ENCODE data around the gene ALDH2. TPM values are rescaled to one million over a fixed set of nuclear protein-coding genes. Genes with fewer than 3 reads are reported as not detected.

ALDH2 gene
- total and polyA plus RNA-seq, 2 donors (not counting 1 experiment from before 2014, with no cell fraction given): 7.0 to 22.3 TPM

DNA sequence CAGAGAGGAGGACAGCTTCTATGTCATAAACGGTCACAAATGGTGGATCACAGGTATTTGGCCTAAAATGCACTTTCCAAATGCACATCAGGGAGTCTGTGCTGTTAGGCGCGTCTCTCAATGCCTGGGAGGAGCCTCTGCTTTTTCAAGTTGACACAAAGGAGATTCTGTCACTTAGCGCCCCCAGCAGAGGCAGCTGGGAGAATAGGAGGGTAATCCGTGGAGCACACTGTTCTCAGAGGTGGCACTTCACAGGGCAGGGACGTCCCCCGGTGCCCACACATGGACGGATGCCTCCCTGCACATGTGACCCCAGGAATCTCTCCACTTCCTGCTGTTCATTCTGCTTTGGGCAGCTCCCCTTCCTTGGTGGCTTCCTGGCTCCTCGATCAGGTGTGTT is 19.4 kb upstream of the ALDH2 start:
- H3K27me3 ChIP-seq (replicated peaks in 1 of 4; ENCODE audit: control extremely low read depth in 1 of 4, control insufficient read depth in 3 of 4, insufficient read depth in 4 of 4, low read length in 3 of 4): no peaks in the 10 kb centered on the region
- ChIA-PET CTCF (interaction anchor here (0.6 to 1.5 kb wide), 3 partner anchors 17 to 66 kb away, joined by 3 to 5 read pairs (median 5); no protein-coding TSS in a partner anchor), POLR2A (no interaction called here)
- ATAC-seq (ENCODE audit: low read depth) (no peak), DNase-seq (no peak)
- TF ChIP-seq EZH2 (IDR thresholded peaks at IDR 0.05; ENCODE audit: borderline replicate concordance, insufficient read depth, low read depth, low read length, poor library complexity, severe bottlenecking) (no peak), CTCF (IDR thresholded peaks at IDR 0.05) (no peak)
- intact Hi-C loops (cut with micrococcal nuclease): no loop called here
- Mint-ChIP-seq H3K4me3 (no peak overlapping the region), H3K27me3 (no peaks in the 10 kb centered on the region), H3K9me3 (ENCODE audit: insufficient read depth) (no peaks in the 10 kb centered on the region), H3K27ac (no peak overlapping the region), H3K4me1 (no peaks in the 10 kb centered on the region)
- no peak overlapping the region for H3K27ac ChIP-seq (ENCODE audit: low read length in 2 of 2)
- H3K9ac ChIP-seq (ENCODE audit: low read length): no peak overlapping the region
- H2AFZ ChIP-seq (ENCODE audit: insufficient read depth, low read depth, low read length, poor library complexity, severe bottlenecking): no peak overlapping the region
- H3K36me3 ChIP-seq (replicated peaks in 1 of 2; ENCODE audit: control extremely low read depth in 1 of 2, control insufficient read depth in 1 of 2, extremely low read depth in 1 of 2, insufficient read depth in 2 of 2, low read length in 1 of 2): peaks cover 0 to 47% of the 10 kb centered on the region in 2 experiments
- no peaks in the 10 kb centered on the region for H3K79me2 ChIP-seq (ENCODE audit: control insufficient read depth, insufficient read depth, low read length)
- H3K4me3 ChIP-seq (ENCODE audit: control extremely low read depth in 1 of 5, extremely low read depth in 1 of 5, insufficient read depth in 1 of 5, low read depth in 2 of 5, low read length in 4 of 5): no peak overlapping the region
- no peaks in the 10 kb centered on the region for H3K4me1 ChIP-seq (ENCODE audit: control insufficient read depth in 2 of 2, insufficient read depth in 2 of 2, low read length in 2 of 2)
- no peaks in the 10 kb centered on the region for H4K20me1 ChIP-seq (ENCODE audit: control insufficient read depth, insufficient read depth, low read length, poor library complexity, severe bottlenecking)
- H3K9me3 ChIP-seq (ENCODE audit: control extremely low read depth in 1 of 3, control insufficient read depth in 2 of 3, insufficient read depth in 1 of 3, low read length in 2 of 3): no peaks in the 10 kb centered on the region
- H3K4me2 ChIP-seq (replicated peaks; ENCODE audit: low read depth, low read length, poor library complexity, severe bottlenecking): no peak overlapping the region
- 97% methylated on average over 9 of the region's 9 CpGs for WGBS (ENCODE audit: insufficient coverage)

DNA sequence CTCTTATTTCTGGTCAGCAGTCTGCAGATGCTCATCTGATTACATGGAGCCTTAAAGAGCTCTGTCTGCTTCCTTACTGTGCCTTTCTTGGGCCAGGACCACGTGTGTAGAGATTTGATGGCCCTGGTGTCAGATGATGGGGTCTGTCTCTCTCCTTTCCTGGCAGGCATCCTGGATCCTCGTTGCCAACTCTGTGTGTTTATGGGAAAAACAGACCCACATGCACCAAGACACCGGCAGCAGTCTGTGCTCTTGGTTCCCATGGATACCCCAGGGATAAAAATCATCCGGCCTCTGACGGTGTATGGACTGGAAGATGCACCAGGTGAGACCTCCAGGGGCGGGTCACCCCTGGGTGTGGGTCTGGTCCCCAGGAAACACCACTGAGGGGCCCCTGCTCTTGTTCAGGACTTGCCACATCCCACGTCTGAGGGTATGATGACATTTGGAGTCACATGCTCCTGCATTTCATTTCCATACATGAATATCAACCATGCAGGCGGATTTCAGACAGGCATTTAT is 18.5 kb upstream of the ALDH2 start:
- H3K4me1 ChIP-seq (ENCODE audit: control insufficient read depth in 2 of 2, insufficient read depth in 2 of 2, low read length in 2 of 2): no peaks in the 10 kb centered on the region
- H3K4me3 ChIP-seq (ENCODE audit: control extremely low read depth in 1 of 5, extremely low read depth in 1 of 5, insufficient read depth in 1 of 5, low read depth in 2 of 5, low read length in 4 of 5): no peak overlapping the region
- no peak overlapping the region for H2AFZ ChIP-seq (ENCODE audit: insufficient read depth, low read depth, low read length, poor library complexity, severe bottlenecking)
- TF ChIP-seq CTCF (IDR thresholded peaks at IDR 0.05) (no peak), EZH2 (IDR thresholded peaks at IDR 0.05; ENCODE audit: borderline replicate concordance, insufficient read depth, low read depth, low read length, poor library complexity, severe bottlenecking) (no peak)
- POLR2A ChIA-PET: no interaction called here
- no peak overlapping the region for H3K4me2 ChIP-seq (replicated peaks; ENCODE audit: low read depth, low read length, poor library complexity, severe bottlenecking)
- Mint-ChIP-seq H3K4me1 (no peaks in the 10 kb centered on the region), H3K27me3 (no peaks in the 10 kb centered on the region), H3K4me3 (no peak overlapping the region), H3K9me3 (ENCODE audit: insufficient read depth) (no peaks in the 10 kb centered on the region), H3K27ac (no peak overlapping the region)
- H3K27me3 ChIP-seq (replicated peaks in 1 of 4; ENCODE audit: control extremely low read depth in 1 of 4, control insufficient read depth in 3 of 4, insufficient read depth in 4 of 4, low read length in 3 of 4): no peaks in the 10 kb centered on the region
- DNase-seq: no peak
- H3K79me2 ChIP-seq (ENCODE audit: control insufficient read depth, insufficient read depth, low read length): no peaks in the 10 kb centered on the region
- 83% methylated on average over 7 of the region's 8 CpGs for WGBS (ENCODE audit: insufficient coverage)
- no peaks in the 10 kb centered on the region for H3K9me3 ChIP-seq (ENCODE audit: control extremely low read depth in 1 of 3, control insufficient read depth in 2 of 3, insufficient read depth in 1 of 3, low read length in 2 of 3)
- no peak overlapping the region for H3K27ac ChIP-seq (ENCODE audit: low read length in 2 of 2)
- peaks cover 0 to 47% of the 10 kb centered on the region in 2 experiments for H3K36me3 ChIP-seq (replicated peaks in 1 of 2; ENCODE audit: control extremely low read depth in 1 of 2, control insufficient read depth in 1 of 2, extremely low read depth in 1 of 2, insufficient read depth in 2 of 2, low read length in 1 of 2)
- H4K20me1 ChIP-seq (ENCODE audit: control insufficient read depth, insufficient read depth, low read length, poor library complexity, severe bottlenecking): no peaks in the 10 kb centered on the region
- no peak overlapping the region for H3K9ac ChIP-seq (ENCODE audit: low read length)
- CTCF ChIA-PET: interaction anchor here (0.6 to 0.9 kb wide), 2 partner anchors 41 to 65 kb away, joined by 4 to 5 read pairs; no protein-coding TSS in a partner anchor
- no peak for ATAC-seq (ENCODE audit: low read depth)
- intact Hi-C loops (cut with micrococcal nuclease): no loop called here

Data from B cell (primary cell).